GM18499 (cell line): ENCODE results near the gene MACIR.
A peak's percentile ranks its signal among the peaks of the same experiment; 100 is the strongest.
"Not testable (repeated sequence)": the region's sequence is repeated elsewhere in the genome, so short reads cannot be mapped to it uniquely, and the experiment has no call there.

Source experiments
- ATAC-seq: cut with Tn5 transposase; IDR thresholded peaks from one replicate; pipeline ENCODE4 v1.9.1; 2021; ENCODE audit warnings: moderate number of reproducible peaks; ENCODE audit not compliant: insufficient read depth, unreplicated experiment

Gene MACIR

GRCh38 chr5:103258368-103258956 is at the start of gene MACIR:
Gene MACIR, plus strand, starts transcription at chr5:103258763. Its CDS starts 17,157 bp downstream, at chr5:103275920.
- ATAC-seq = peak; percentile 37

- ATAC-seq = no peak
Observed at GRCh38 chr5:103209065-103209464, 49.5 kb upstream of the MACIR start.

GRCh38 chr5:103210952-103211351 is 47.6 kb upstream of the MACIR start:
- ATAC-seq = no peak

GRCh38 chr5:103211576-103212561 is 46.7 kb upstream of the MACIR start:
- ATAC-seq = peak; percentile 55

- ATAC-seq = no peak
Observed at GRCh38 chr5:103216137-103216536, 42.4 kb upstream of the MACIR start.

GRCh38 chr5:103216697-103217096 is 41.9 kb upstream of the MACIR start:
- ATAC-seq = no peak

- no peak for ATAC-seq
Observed at GRCh38 chr5:103217101-103217500, 41.5 kb upstream of the MACIR start.

- ATAC-seq = no peak
Observed at GRCh38 chr5:103218164-103218563, 40.4 kb upstream of the MACIR start.

- not testable (repeated sequence) for ATAC-seq
Observed at GRCh38 chr5:103219074-103219473, 39.5 kb upstream of the MACIR start.

GRCh38 chr5:103223031-103223955 is 35.3 kb upstream of the MACIR start:
- no peak for ATAC-seq

GRCh38 chr5:103224118-103224893 is 34.3 kb upstream of the MACIR start:
- peak; percentile 93 for ATAC-seq

GRCh38 chr5:103224894-103225246 is 33.7 kb upstream of the MACIR start:
- ATAC-seq = no peak

GRCh38 chr5:103228061-103228460 is 30.5 kb upstream of the MACIR start:
- no peak for ATAC-seq

GRCh38 chr5:103228588-103228987 is 30.0 kb upstream of the MACIR start:
- ATAC-seq = no peak

GRCh38 chr5:103232393-103232999 is 26.1 kb upstream of the MACIR start:
- ATAC-seq = peak; percentile 82

- no peak for ATAC-seq
Observed at GRCh38 chr5:103234239-103234975, 24.2 kb upstream of the MACIR start.

GRCh38 chr5:103235891-103236290 is 22.7 kb upstream of the MACIR start:
- no peak for ATAC-seq

- ATAC-seq = no peak
Observed at GRCh38 chr5:103237778-103238177, 20.8 kb upstream of the MACIR start.

- ATAC-seq = no peak
Observed at GRCh38 chr5:103243665-103244064, 14.9 kb upstream of the MACIR start.
